CD4-positive, alpha-beta T cell treated with Interleukin-10 for 1 hour (primary cell): ENCODE measurements around the gene TUBA8.
"Not testable (repeated sequence)": the region's sequence is repeated elsewhere in the genome, so short reads cannot be mapped to it uniquely, and the experiment has no call there.

ENCODE experiments used
- DNase-seq: peaks from one replicate; pipeline ENCODE4 v3.0.0-alpha.2; 2020

The TUBA8 gene

GRCh38 chr22:18106550-18107341, 3.9 kb upstream of the TUBA8 start:
- DNase-seq, result not testable (repeated sequence)

GRCh38 chr22:18108187-18108586, 2.4 kb upstream of the TUBA8 start:
- DNase-seq, result no peak

GRCh38 chr22:18109410-18110193, 1.0 kb upstream of the TUBA8 start:
- DNase-seq, result no peak

- DNase-seq, result no peak
Measured at GRCh38 chr22:18110954-18111758, 547 bp downstream of the TUBA8 start.

GRCh38 chr22:18111759-18112330, 1.2 kb downstream of the TUBA8 start:
- no peak for DNase-seq

GRCh38 chr22:18112440-18112839, 1.8 kb downstream of the TUBA8 start:
- DNase-seq, result no peak

- DNase-seq, result no peak
Measured at GRCh38 chr22:18113680-18114394, 3.2 kb downstream of the TUBA8 start.

GRCh38 chr22:18114495-18114894, 3.9 kb downstream of the TUBA8 start:
- DNase-seq, result no peak

GRCh38 chr22:18114976-18115652, 4.5 kb downstream of the TUBA8 start:
- DNase-seq, result no peak

GRCh38 chr22:18115906-18116371, 5.3 kb downstream of the TUBA8 start:
- DNase-seq, result no peak

GRCh38 chr22:18116634-18117033, 6.0 kb downstream of the TUBA8 start:
- no peak for DNase-seq

GRCh38 chr22:18118345-18118915, 7.8 kb downstream of the TUBA8 start:
- DNase-seq, result no peak

- DNase-seq, result no peak
Measured at GRCh38 chr22:18119409-18120110, 9.0 kb downstream of the TUBA8 start.

- no peak for DNase-seq
Measured at GRCh38 chr22:18120857-18121256, 10.2 kb downstream of the TUBA8 start.

- DNase-seq, result no peak
Measured at GRCh38 chr22:18121506-18121905, 10.9 kb downstream of the TUBA8 start.

GRCh38 chr22:18121954-18122554, 11.4 kb downstream of the TUBA8 start:
- DNase-seq, result no peak

GRCh38 chr22:18123476-18124025, 12.9 kb downstream of the TUBA8 start:
- not testable (repeated sequence) for DNase-seq

- no peak for DNase-seq
Measured at GRCh38 chr22:18126606-18127005, 16.0 kb downstream of the TUBA8 start.

- DNase-seq, result no peak
Measured at GRCh38 chr22:18130018-18130417, 19.4 kb downstream of the TUBA8 start.
